DMS79 (cell line): ENCODE measurements around the gene TAF5L.
"Not testable (repeated sequence)": the region's sequence is repeated elsewhere in the genome, so short reads cannot be mapped to it uniquely, and the experiment has no call there.

Source experiments
- DNase-seq: peaks from one replicate; lab custom pipeline; 2025; lab: John Stamatoyannopoulos, UW

The TAF5L gene

GRCh38 chr1:229642376-229642775, 16.5 kb upstream of the TAF5L start:
- no peak for DNase-seq

GRCh38 chr1:229641306-229641705, 15.4 kb upstream of the TAF5L start:
- DNase-seq: no peak

GRCh38 chr1:229640455-229640854, 14.5 kb upstream of the TAF5L start:
- DNase-seq: no peak

GRCh38 chr1:229637746-229638145, 11.8 kb upstream of the TAF5L start:
- no peak for DNase-seq

GRCh38 chr1:229636042-229636441, 10.1 kb upstream of the TAF5L start:
- no peak for DNase-seq

- no peak for DNase-seq
Measured at GRCh38 chr1:229631966-229632365, 6.0 kb upstream of the TAF5L start.

GRCh38 chr1:229631148-229631547, 5.2 kb upstream of the TAF5L start:
- DNase-seq: no peak

- DNase-seq: no peak
Measured at GRCh38 chr1:229629261-229629660, 3.3 kb upstream of the TAF5L start.

GRCh38 chr1:229627003-229627402, 1.1 kb upstream of the TAF5L start:
- DNase-seq: no peak

- peak; percentile 15 for DNase-seq
Measured at GRCh38 chr1:229625071-229625914, 629 bp downstream of the TAF5L start.

- no peak for DNase-seq
Measured at GRCh38 chr1:229624521-229625070, 1.3 kb downstream of the TAF5L start.

GRCh38 chr1:229623838-229624237, 2.1 kb downstream of the TAF5L start:
- DNase-seq: no peak

GRCh38 chr1:229623225-229623624, 2.7 kb downstream of the TAF5L start:
- DNase-seq: no peak

GRCh38 chr1:229622641-229623120, 3.2 kb downstream of the TAF5L start:
- DNase-seq: not testable (repeated sequence)

- DNase-seq: no peak
Measured at GRCh38 chr1:229621663-229622062, 4.3 kb downstream of the TAF5L start.

GRCh38 chr1:229620876-229621275, 5.0 kb downstream of the TAF5L start:
- DNase-seq: no peak

GRCh38 chr1:229619614-229620013, 6.3 kb downstream of the TAF5L start:
- DNase-seq: no peak

- DNase-seq: no peak
Measured at GRCh38 chr1:229619002-229619401, 6.9 kb downstream of the TAF5L start.

- no peak for DNase-seq
Measured at GRCh38 chr1:229617351-229618100, 8.4 kb downstream of the TAF5L start.

GRCh38 chr1:229614701-229615100, 11.2 kb downstream of the TAF5L start:
- DNase-seq: no peak

- DNase-seq: no peak
Measured at GRCh38 chr1:229613938-229614337, 12.0 kb downstream of the TAF5L start.

GRCh38 chr1:229608590-229608989, 17.3 kb downstream of the TAF5L start:
- DNase-seq: no peak

GRCh38 chr1:229607370-229607769, 18.6 kb downstream of the TAF5L start:
- DNase-seq: no peak
